PC-9 (cell line): ENCODE data around the gene ASB8. TPM values are rescaled to one million over a fixed set of nuclear protein-coding genes. Genes with fewer than 3 reads are reported as not detected.

ENCODE experiments used
- BruUV-seq: library from RNA; stranded (reverse); fragments of 400-500 nt; replicated peaks from 2 replicates; lab custom pipeline; 2021; lab: Mats Ljungman, UMichigan
- CTCF ChIA-PET: fragments of 300-600 bp; sonication (Branson Sonifier 250); formaldehyde crosslinking; loops from one replicate; lab custom pipeline; 2022; ENCODE audit warnings: antibody characterized with exemption; lab: Charles Lee
- POLR2A ChIA-PET: fragments of 300-600 bp; sonication (Branson Sonifier 250); formaldehyde crosslinking; loops from one replicate; lab custom pipeline; 2022; ENCODE audit warnings: antibody characterized with exemption; ENCODE audit not compliant: unreplicated experiment; lab: Charles Lee
- DNase-seq, 2 experiments: peaks; one replicate each; pipeline versions ENCODE4 v3.0.0 to v3.0.0-alpha.2; 2015 to 2022; ENCODE audit warnings: mixed read lengths in 1 of 2
- H2AFZ ChIP-seq: fragments of 200-600 bp; sonication (generic); 2 replicates; pipeline ENCODE4 v1.8.1; 2017; ENCODE audit warnings: antibody characterized with exemption
- H3F3A ChIP-seq: fragments of 200-600 bp; sonication (generic); 2 replicates; pipeline ENCODE4 v1.8.1; 2017; ENCODE audit warnings: antibody characterized with exemption, mild to moderate bottlenecking, low read depth; ENCODE audit not compliant: insufficient read depth
- H3K27ac ChIP-seq: fragments of 200-600 bp; sonication (generic); 2 replicates; pipeline ENCODE4 v1.6.1; 2016; ENCODE audit warnings: mixed run types
- H3K27me3 ChIP-seq: fragments of 200-600 bp; sonication (generic); 2 replicates; pipeline ENCODE4 v1.6.1; 2016; ENCODE audit warnings: low read depth, mixed run types; ENCODE audit not compliant: insufficient read depth
- H3K36me3 ChIP-seq: fragments of 200-600 bp; sonication (generic); 2 replicates; pipeline ENCODE4 v1.6.1; 2016; ENCODE audit warnings: low read depth, mixed run types
- H3K4me1 ChIP-seq: fragments of 200-600 bp; sonication (generic); replicated peaks from 2 replicates; pipeline ENCODE4 v1.6.1; 2016; ENCODE audit warnings: mixed run types; ENCODE audit not compliant: insufficient read depth
- H3K4me2 ChIP-seq: fragments of 200-600 bp; sonication (generic); 2 replicates; pipeline ENCODE4 v1.6.1; 2017; ENCODE audit warnings: mixed run types
- H3K4me3 ChIP-seq: fragments of 200-600 bp; sonication (generic); 2 replicates; pipeline ENCODE4 v1.6.1; 2016; ENCODE audit warnings: mixed run types
- H3K79me2 ChIP-seq: fragments of 200-600 bp; sonication (generic); 2 replicates; pipeline ENCODE4 v1.6.1; 2017; ENCODE audit warnings: low read depth, mixed run types
- H3K9me2 ChIP-seq: fragments of 200-600 bp; sonication (generic); 2 replicates; pipeline ENCODE4 v1.8.1; 2017; ENCODE audit warnings: mild to moderate bottlenecking; ENCODE audit not compliant: insufficient read depth
- H3K9me3 ChIP-seq: fragments of 200-600 bp; sonication (generic); 2 replicates; pipeline ENCODE4 v1.8.1; 2016; ENCODE audit warnings: low read depth; ENCODE audit not compliant: insufficient read depth
- H4K20me1 ChIP-seq: fragments of 200-600 bp; sonication (generic); 2 replicates; pipeline ENCODE4 v1.8.1; 2017; ENCODE audit not compliant: insufficient read depth
- CTCF ChIP-seq: fragments of 200-600 bp; sonication (generic); conservative IDR thresholded peaks from 2 replicates; pipeline ENCODE4 v1.6.1; 2017; ENCODE audit warnings: mixed run types, antibody characterized with exemption, mild to moderate bottlenecking, moderate library complexity
- EZH2 ChIP-seq: fragments of 200-600 bp; sonication (generic); IDR thresholded peaks from 2 replicates; pipeline ENCODE4 v1.8.0; 2017; ENCODE audit warnings: antibody characterized with exemption, low read depth
- intact Hi-C: fragments of 100-400 bp; cut with micrococcal nuclease; formaldehyde crosslinking; loops from one replicate; pipeline ENCODE4 v1.10.0; 2022; ENCODE audit not compliant: unreplicated experiment
- total RNA-seq: library from RNA; stranded (reverse); gene quantifications from 2 replicates; pipeline ENCODE4 v1.2.3, GENCODE V29; 2021

ASB8 gene
- total RNA-seq, 1 experiment from 2014 or later, result 25.1 TPM

- no peaks in the 10 kb centered on the region for H3K27me3 ChIP-seq
- ChIA-PET CTCF (no interaction called here), POLR2A (no interaction called here)
- H3K79me2 ChIP-seq, result no peaks in the 10 kb centered on the region
- H3K36me3 ChIP-seq, result no peaks in the 10 kb centered on the region
- H3K4me2 ChIP-seq, result no peak overlapping the region
- H3F3A ChIP-seq, result 0 out of 2 replicates have a peak, but pooled peaks cover 5% of the 10 kb centered on the region
- no peaks in the 10 kb centered on the region for H3K9me2 ChIP-seq
- no peak overlapping the region for H2AFZ ChIP-seq
- no peak overlapping the region for H3K27ac ChIP-seq
- no peaks in the 10 kb centered on the region for H4K20me1 ChIP-seq
- H3K9me3 ChIP-seq, result no peaks in the 10 kb centered on the region
- BruUV-seq, result no TSS peak
- intact Hi-C loops, result no loop called here
- H3K4me3 ChIP-seq, result no peak overlapping the region
- no peak for TF ChIP-seq CTCF
- no peak for TF ChIP-seq EZH2
- H3K4me1 ChIP-seq, result no peaks in the 10 kb centered on the region
- no peak for DNase-seq
Measured at GRCh38 chr12:48142818-48143674, 14.3 kb downstream of the ASB8 start.

- intact Hi-C loops, result no loop called here
- ChIA-PET CTCF (no interaction called here), POLR2A (no interaction called here)
- no peak for DNase-seq
- Histone ChIP-seq H3K27me3 (no peaks in the 10 kb centered on the region), H3F3A (no peaks in the 10 kb centered on the region), H3K4me2 (no peak overlapping the region), H2AFZ (no peak overlapping the region), H4K20me1 (no peaks in the 10 kb centered on the region), H3K27ac (no peak overlapping the region), H3K9me2 (no peaks in the 10 kb centered on the region), H3K36me3 (peaks cover 16% of the 10 kb centered on the region; the same call in 1 of the 2 replicates), H3K4me3 (no peak overlapping the region), H3K79me2 (no peaks in the 10 kb centered on the region), H3K9me3 (no peaks in the 10 kb centered on the region), H3K4me1 (no peaks in the 10 kb centered on the region)
- no peak for TF ChIP-seq EZH2
- no peak for TF ChIP-seq CTCF
- no TSS peak for BruUV-seq
Measured at GRCh38 chr12:48135027-48135426, 22.3 kb downstream of the ASB8 start.

- no peaks in the 10 kb centered on the region for H3K4me1 ChIP-seq
- CTCF ChIA-PET, result no interaction called here
- peaks cover 19% of the 10 kb centered on the region; the same call in 1 of the 2 replicates for H3K36me3 ChIP-seq
- no peak for TF ChIP-seq EZH2
- TF ChIP-seq CTCF, result no peak
- H3K27me3 ChIP-seq, result no peaks in the 10 kb centered on the region
- no peaks in the 10 kb centered on the region for H4K20me1 ChIP-seq
- no peaks in the 10 kb centered on the region for H3K9me3 ChIP-seq
- no TSS peak for BruUV-seq
- DNase-seq, result no peak
- H3K79me2 ChIP-seq, result no peaks in the 10 kb centered on the region
- POLR2A ChIA-PET, result no interaction called here
- intact Hi-C loops, result no loop called here
- no peaks in the 10 kb centered on the region for H3F3A ChIP-seq
- no peak overlapping the region for H3K4me3 ChIP-seq
- no peak overlapping the region for H3K4me2 ChIP-seq
- H2AFZ ChIP-seq, result no peak overlapping the region
- no peak overlapping the region for H3K27ac ChIP-seq
- H3K9me2 ChIP-seq, result no peaks in the 10 kb centered on the region
Measured at GRCh38 chr12:48132826-48133225, 24.5 kb downstream of the ASB8 start.
